ENCODE measurements around the gene RNASE8. TPM values are rescaled to one million over a fixed set of nuclear protein-coding genes. Genes with fewer than 3 reads are reported as not detected.

RNASE8 gene
- total RNA-seq, 2 donors from 2014 or later: not detected

DNA sequence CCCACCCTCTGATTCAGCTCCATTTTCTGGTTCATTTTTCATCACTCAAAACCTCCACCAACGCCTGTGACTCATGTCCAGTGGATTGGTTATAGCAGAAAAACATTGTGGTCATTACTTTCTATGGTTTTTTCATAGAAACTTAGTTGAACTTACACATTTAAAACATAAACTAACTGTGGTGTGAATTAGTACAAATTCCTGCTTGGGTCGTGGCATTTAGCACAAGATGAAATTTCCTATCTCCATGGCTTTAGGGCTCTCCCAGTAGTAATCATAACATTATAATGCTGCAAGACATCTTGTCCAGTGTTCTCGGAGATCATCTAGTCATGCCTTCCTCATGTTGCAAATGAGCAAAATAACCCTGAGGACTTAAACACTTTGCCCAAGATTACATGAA lies 8.3 kb upstream of the RNASE8 start:
- intact Hi-C loops (cut with DNase I): no loop called here
- Histone ChIP-seq H3K9ac (ENCODE audit: low read depth in 2 of 2, low read length in 2 of 2) (no peak overlapping the region), H3K9me3 (no peaks in the 10 kb centered on the region), H3K36me3 (no peaks in the 10 kb centered on the region), H3K27me3 (no peaks in the 10 kb centered on the region), H3K4me3 (no peak overlapping the region), H3K27ac (no peak overlapping the region), H3K4me1 (no peaks in the 10 kb centered on the region)
- TF ChIP-seq, protein P1, sequence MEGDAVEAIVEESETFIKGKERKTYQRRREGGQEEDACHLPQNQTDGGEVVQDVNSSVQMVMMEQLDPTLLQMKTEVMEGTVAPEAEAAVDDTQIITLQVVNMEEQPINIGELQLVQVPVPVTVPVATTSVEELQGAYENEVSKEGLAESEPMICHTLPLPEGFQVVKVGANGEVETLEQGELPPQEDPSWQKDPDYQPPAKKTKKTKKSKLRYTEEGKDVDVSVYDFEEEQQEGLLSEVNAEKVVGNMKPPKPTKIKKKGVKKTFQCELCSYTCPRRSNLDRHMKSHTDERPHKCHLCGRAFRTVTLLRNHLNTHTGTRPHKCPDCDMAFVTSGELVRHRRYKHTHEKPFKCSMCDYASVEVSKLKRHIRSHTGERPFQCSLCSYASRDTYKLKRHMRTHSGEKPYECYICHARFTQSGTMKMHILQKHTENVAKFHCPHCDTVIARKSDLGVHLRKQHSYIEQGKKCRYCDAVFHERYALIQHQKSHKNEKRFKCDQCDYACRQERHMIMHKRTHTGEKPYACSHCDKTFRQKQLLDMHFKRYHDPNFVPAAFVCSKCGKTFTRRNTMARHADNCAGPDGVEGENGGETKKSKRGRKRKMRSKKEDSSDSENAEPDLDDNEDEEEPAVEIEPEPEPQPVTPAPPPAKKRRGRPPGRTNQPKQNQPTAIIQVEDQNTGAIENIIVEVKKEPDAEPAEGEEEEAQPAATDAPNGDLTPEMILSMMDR (IDR thresholded peaks at IDR 0.05): no peak
- DNase-seq: no peak

DNA sequence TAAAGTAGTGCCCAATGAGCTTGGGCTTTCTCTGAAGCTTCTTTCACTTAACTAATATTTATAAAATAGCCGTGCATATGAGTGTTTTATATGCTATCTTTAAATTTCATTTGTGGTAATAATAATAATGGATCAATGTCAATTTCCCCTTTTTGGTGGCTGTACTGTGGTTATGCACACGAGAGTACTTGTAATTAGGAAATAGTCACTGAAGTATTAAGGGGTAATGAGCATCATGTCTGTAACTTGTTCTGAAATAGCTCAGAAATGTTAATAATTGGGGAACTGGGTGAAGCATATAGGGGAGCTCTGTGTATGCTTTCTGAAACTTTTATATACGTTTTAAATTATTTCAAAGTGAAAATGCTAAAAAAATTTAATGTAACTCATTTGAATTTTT lies 7.0 kb upstream of the RNASE8 start:
- DNase-seq: no peak
- intact Hi-C loops (cut with DNase I): no loop called here
- H3K9ac ChIP-seq (ENCODE audit: low read depth in 2 of 2, low read length in 2 of 2): no peak overlapping the region
- H3K4me3 ChIP-seq: no peak overlapping the region
- no peaks in the 10 kb centered on the region for H3K27me3 ChIP-seq
- no peaks in the 10 kb centered on the region for H3K36me3 ChIP-seq
- no peaks in the 10 kb centered on the region for H3K9me3 ChIP-seq
- TF ChIP-seq, protein P1 (IDR thresholded peaks at IDR 0.05): no peak
- peaks cover 8% of the 10 kb centered on the region for H3K4me1 ChIP-seq
- no peak overlapping the region for H3K27ac ChIP-seq

DNA sequence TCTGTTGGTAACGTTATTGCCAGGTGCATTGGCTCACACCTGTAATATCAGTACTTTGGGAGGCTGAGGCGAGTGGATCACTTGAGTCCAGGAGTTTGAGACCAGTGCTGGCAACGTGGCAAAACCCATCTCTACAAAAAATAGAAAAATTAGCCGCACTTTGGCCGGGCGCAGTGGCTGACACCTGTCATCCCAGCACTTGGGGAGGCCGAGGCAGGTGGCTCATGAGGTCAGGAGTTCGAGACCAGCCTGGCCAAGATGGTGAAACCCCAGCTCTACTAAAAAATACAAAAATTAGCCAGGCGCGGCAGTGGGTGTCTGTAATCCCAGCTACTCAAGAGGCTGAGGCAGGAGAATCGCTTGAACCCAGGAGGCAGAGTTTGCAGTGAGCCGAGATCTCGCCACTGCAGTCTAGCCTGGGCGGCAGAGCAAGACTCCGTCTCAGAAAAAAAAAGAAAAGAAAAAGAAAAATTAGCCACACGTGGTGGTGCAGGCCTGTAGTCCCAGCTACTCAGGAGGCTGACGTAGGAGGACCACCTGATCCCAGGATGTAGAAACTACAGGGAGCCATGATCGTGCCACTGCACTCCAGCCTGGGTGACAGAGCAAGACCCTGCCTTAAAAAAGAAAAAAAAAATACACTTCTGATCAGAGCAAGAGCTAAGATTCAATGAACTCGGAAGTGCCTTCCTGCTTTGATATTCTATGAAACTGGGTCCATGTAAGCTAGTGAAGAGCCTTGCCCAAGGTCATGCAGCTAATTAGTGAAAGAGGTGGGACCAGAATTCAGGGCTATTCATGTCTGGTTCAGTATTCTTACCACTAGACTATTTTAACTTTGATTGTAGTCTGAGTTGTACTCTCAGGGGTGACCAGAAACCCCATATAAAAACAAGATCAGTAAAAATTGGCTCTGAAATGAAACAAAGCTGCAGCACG lies 4.2 kb upstream of the RNASE8 start:
- no peaks in the 10 kb centered on the region for H3K9me3 ChIP-seq
- H3K4me3 ChIP-seq: no peak overlapping the region
- DNase-seq: no peak
- H3K27ac ChIP-seq: peak overlapping the region; percentile 88
- no peaks in the 10 kb centered on the region for H3K36me3 ChIP-seq
- peak overlapping the region in 1 of 2 donors; percentile 1 for H3K9ac ChIP-seq (ENCODE audit: low read depth in 2 of 2, low read length in 2 of 2)
- intact Hi-C loops (cut with DNase I): no loop called here
- TF ChIP-seq, protein P1 (IDR thresholded peaks at IDR 0.05): no peak
- H3K4me1 ChIP-seq: peaks cover 8% of the 10 kb centered on the region
- no peaks in the 10 kb centered on the region for H3K27me3 ChIP-seq

DNA sequence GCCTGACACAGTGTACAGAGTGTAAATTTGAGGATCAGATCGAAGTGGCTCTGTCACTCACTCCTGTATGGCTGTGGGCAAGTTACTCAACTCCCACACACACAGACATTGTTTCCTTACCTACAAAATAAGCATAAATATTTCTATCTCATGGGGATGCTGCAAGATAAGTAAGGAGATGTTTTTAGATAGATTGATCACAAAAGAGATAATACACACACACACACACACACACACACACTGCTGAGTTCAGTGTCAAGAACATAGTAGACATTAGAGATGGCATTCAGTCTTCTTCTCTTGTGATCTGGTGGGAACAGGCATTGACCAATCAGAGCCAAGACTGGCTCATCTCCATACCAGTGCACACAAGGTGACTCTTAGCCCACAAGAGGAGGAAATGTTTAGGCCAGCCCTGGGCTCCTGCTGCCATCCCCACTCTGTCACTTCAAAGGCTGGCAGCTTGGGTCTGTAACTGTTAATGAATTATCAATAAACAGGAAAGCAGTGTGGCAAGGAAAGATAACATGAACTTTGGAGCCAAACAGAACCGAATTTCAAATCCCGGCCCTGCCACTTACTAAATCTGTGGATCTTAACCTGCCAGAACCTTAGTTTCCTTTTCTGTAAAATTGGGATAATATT lies 3.4 kb upstream of the RNASE8 start:
- TF ChIP-seq, protein P1 (IDR thresholded peaks at IDR 0.05): no peak
- H3K4me3 ChIP-seq: no peak overlapping the region
- H3K9ac ChIP-seq (ENCODE audit: low read depth in 2 of 2, low read length in 2 of 2): peak overlapping the region in 1 of 2 donors; percentile 23
- H3K9me3 ChIP-seq: no peaks in the 10 kb centered on the region
- H3K27me3 ChIP-seq: no peaks in the 10 kb centered on the region
- DNase-seq: peak; percentile 76
- intact Hi-C loops (cut with DNase I): no loop called here
- peak overlapping the region; percentile 88 for H3K27ac ChIP-seq
- no peaks in the 10 kb centered on the region for H3K36me3 ChIP-seq
- peaks cover 8% of the 10 kb centered on the region for H3K4me1 ChIP-seq

DNA sequence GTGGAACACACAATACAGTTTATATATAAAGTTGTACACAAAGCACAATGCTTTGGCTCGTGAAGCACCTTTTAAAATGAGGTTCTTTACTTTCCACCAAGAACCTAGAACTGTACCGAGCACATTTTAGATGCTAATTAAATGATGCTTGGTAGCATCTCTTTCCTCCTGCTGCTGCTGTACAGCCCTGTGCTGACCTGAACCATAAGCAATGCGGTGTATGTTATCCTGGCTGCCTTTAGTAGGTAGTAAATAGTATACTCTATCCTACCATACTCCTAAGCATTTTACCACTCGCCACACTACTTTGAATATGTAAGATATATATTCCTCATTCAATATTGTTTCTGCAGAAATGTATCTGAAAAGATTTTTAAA lies 2.9 kb upstream of the RNASE8 start:
- intact Hi-C loops (cut with DNase I): no loop called here

More for the DNA sequence above, 2.9 kb upstream of the RNASE8 start:
- no peak overlapping the region for H3K4me3 ChIP-seq
- DNase-seq: no peak
- H3K27ac ChIP-seq: peak overlapping the region; percentile 88
- peak overlapping the region in 1 of 2 donors; percentile 23 for H3K9ac ChIP-seq (ENCODE audit: low read depth in 2 of 2, low read length in 2 of 2)
- H3K9me3 ChIP-seq: no peaks in the 10 kb centered on the region
- no peaks in the 10 kb centered on the region for H3K36me3 ChIP-seq
- TF ChIP-seq, protein P1 (IDR thresholded peaks at IDR 0.05): no peak
- peaks cover 8% of the 10 kb centered on the region for H3K4me1 ChIP-seq
- H3K27me3 ChIP-seq: no peaks in the 10 kb centered on the region
